ENCODE data around the gene POC1A. TPM values are rescaled to one million over a fixed set of nuclear protein-coding genes. Genes with fewer than 3 reads are reported as not detected.

The POC1A gene
- total and polyA plus RNA-seq, 10 of the 15 experiments (the other 5 are each of a cell fraction or from before 2014, with no cell fraction given) = 8.5 to 49.8 (median 23.5) TPM

DNA sequence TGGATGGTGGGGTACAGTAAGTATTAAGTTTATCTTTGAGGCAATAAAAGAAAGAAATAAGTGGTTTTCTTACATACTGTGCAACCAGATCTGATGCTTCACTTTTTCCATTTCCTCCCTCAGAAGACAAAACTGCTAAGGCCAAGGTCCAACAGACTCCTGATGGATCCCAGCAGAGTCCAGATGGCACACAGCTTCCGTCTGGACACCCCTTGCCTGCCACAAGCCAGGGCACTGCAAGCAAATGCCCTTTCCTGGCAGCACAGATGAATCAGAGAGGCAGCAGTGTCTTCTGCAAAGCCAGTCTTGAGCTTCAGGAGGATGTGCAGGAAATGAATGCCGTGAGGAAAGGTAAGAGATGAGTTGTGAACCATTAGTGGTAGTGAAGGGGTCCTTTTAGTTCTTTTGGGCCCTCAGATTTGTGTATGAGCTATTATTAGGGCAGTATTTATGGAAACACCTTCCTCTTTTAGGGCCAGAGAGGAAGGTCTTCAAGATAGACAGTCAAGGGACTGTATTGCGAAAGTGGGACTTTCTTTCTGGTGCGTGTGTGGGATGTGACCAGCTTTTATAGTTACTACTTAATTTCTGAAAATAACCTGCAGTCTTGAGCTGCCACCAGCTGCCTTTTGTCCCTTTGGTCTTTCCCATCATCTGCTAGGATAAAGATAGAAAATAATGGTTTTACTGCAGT, 48.3 kb upstream of the POC1A start:
- H3K4me3 ChIP-seq = peak overlapping the region; percentile 28; the same call in 1 of the 2 replicates
- ATAC-seq = peak; percentile 34
- no peak for DNase-seq (ENCODE audit: low read depth, low spot score)
- H2AFZ ChIP-seq (ENCODE audit: control insufficient read depth, low read depth, low read length) = no peak overlapping the region
- peak overlapping the region; percentile 11 for H3K9ac ChIP-seq (ENCODE audit: control insufficient read depth, insufficient read depth, low read length)
- 3% methylated on average over 4 of the region's 4 CpGs for WGBS (ENCODE audit: insufficient coverage, insufficient replicate concordance, low lambda C conversion rate, missing lambda C conversion rate)
- TF ChIP-seq ESRRA (IDR thresholded peaks at IDR 0.05; ENCODE audit: low read length) (no peak), SP1 (IDR thresholded peaks at IDR 0.05; ENCODE audit: low read depth, low read length) (no peak), CREB1 (IDR thresholded peaks at IDR 0.05; ENCODE audit: low read depth) (0 out of 2 replicates have a peak, but pooled peaks have one; percentile 18), IKZF1 (conservative IDR thresholded peaks at IDR 0.05) (peak; percentile 51), SUZ12 (IDR thresholded peaks at IDR 0.05; ENCODE audit: unreplicated experiment) (no peak), HDGF (IDR thresholded peaks at IDR 0.05) (peak; percentile 57; the same call in 1 of the 2 replicates), TCF12 (IDR thresholded peaks at IDR 0.05; ENCODE audit: low read depth, low read length) (0 out of 2 replicates have a peak, but pooled peaks have one; percentile 32), TBL1XR1 (IDR thresholded peaks at IDR 0.05; ENCODE audit: low read depth, low read length) (peak; percentile 42; the same call in 1 of the 2 replicates), RUNX3 (IDR thresholded peaks at IDR 0.05; ENCODE audit: low read length) (peak; percentile 23; the same call in 1 of the 2 replicates), IKZF2 (IDR thresholded peaks at IDR 0.05) (peak; percentile 41 to 43; a peak in 1 of 4 replicates), MEF2A (IDR thresholded peaks at IDR 0.05; ENCODE audit: insufficient read depth, low read depth, low read length) (peak; percentile 92; the same call in 1 of the 2 replicates), CEBPB (IDR thresholded peaks at IDR 0.05; ENCODE audit: borderline replicate concordance in 1 of 2, low read depth in 2 of 2, low read length in 2 of 2) (peak in 1 of 2 experiments; percentile 65; a peak in 1 of 4 replicates), FOXM1 (IDR thresholded peaks at IDR 0.05; ENCODE audit: low read depth, low read length) (peak; percentile 56; the same call in 1 of the 2 replicates), POLR2AphosphoS5 (IDR thresholded peaks at IDR 0.05; ENCODE audit: low read length) (no peak), MEF2B (IDR thresholded peaks at IDR 0.05; ENCODE audit: partially characterized antibody, poor library complexity, severe bottlenecking) (peak; percentile 80)
- TF ChIP-seq, protein P1, sequence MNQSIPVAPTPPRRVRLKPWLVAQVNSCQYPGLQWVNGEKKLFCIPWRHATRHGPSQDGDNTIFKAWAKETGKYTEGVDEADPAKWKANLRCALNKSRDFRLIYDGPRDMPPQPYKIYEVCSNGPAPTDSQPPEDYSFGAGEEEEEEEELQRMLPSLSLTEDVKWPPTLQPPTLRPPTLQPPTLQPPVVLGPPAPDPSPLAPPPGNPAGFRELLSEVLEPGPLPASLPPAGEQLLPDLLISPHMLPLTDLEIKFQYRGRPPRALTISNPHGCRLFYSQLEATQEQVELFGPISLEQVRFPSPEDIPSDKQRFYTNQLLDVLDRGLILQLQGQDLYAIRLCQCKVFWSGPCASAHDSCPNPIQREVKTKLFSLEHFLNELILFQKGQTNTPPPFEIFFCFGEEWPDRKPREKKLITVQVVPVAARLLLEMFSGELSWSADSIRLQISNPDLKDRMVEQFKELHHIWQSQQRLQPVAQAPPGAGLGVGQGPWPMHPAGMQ (IDR thresholded peaks at IDR 0.05; ENCODE audit: borderline replicate concordance) = no peak
- TF ChIP-seq, protein P2, sequence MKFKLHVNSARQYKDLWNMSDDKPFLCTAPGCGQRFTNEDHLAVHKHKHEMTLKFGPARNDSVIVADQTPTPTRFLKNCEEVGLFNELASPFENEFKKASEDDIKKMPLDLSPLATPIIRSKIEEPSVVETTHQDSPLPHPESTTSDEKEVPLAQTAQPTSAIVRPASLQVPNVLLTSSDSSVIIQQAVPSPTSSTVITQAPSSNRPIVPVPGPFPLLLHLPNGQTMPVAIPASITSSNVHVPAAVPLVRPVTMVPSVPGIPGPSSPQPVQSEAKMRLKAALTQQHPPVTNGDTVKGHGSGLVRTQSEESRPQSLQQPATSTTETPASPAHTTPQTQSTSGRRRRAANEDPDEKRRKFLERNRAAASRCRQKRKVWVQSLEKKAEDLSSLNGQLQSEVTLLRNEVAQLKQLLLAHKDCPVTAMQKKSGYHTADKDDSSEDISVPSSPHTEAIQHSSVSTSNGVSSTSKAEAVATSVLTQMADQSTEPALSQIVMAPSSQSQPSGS (IDR thresholded peaks at IDR 0.05; ENCODE audit: low read length) = 0 out of 2 replicates have a peak, but pooled peaks have one; percentile 1
- TF ChIP-seq, protein P3, sequence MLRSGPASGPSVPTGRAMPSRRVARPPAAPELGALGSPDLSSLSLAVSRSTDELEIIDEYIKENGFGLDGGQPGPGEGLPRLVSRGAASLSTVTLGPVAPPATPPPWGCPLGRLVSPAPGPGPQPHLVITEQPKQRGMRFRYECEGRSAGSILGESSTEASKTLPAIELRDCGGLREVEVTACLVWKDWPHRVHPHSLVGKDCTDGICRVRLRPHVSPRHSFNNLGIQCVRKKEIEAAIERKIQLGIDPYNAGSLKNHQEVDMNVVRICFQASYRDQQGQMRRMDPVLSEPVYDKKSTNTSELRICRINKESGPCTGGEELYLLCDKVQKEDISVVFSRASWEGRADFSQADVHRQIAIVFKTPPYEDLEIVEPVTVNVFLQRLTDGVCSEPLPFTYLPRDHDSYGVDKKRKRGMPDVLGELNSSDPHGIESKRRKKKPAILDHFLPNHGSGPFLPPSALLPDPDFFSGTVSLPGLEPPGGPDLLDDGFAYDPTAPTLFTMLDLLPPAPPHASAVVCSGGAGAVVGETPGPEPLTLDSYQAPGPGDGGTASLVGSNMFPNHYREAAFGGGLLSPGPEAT (IDR thresholded peaks at IDR 0.05; ENCODE audit: low read depth) = peak; percentile 37; the same call in 1 of the 2 replicates
- no peak for FAIRE-seq
- H4K20me1 ChIP-seq (ENCODE audit: control insufficient read depth, insufficient read depth) = no peaks in the 10 kb centered on the region
- in situ Hi-C loops (cut with MboI) = no loop called here
- peaks cover 24% of the 10 kb centered on the region for H3K79me2 ChIP-seq (ENCODE audit: control insufficient read depth, insufficient read depth, low read length)
- peak overlapping the region; percentile 62 for H3K27ac ChIP-seq (ENCODE audit: control insufficient read depth, insufficient read depth)
- ChIA-PET SMC1A (ENCODE audit: uncharacterized antibody, unreplicated experiment) (interaction anchor here (0.9 to 2.8 kb wide), 6 partner anchors 12 to 150 kb away, joined by 3 to 28 read pairs (median 4); partner anchors contain the start of gene TLR9), RAD21 (ENCODE audit: unreplicated experiment) (interaction anchor here (0.6 to 3.4 kb wide), 9 partner anchors 9 to 1616 kb away, joined by 3 to 22 read pairs (median 4); partner anchors contain the start of genes POC1A and TLR9), CTCF (interaction anchor here (0.5 to 7.2 kb wide), 16 partner anchors 8 to 272 kb away, joined by 3 to 59 read pairs (median 5); partner anchors contain the start of genes POC1A, TLR9 and WDR82), POLR2A (interaction anchor here (0.6 to 2.9 kb wide), 10 partner anchors 15 to 260 kb away, joined by 3 to 10 read pairs (median 4); partner anchors contain the start of genes DUSP7, POC1A and TLR9)
- H3K27me3 ChIP-seq (replicated peaks in 1 of 2; ENCODE audit: control insufficient read depth in 2 of 2, insufficient read depth in 2 of 2, low read length in 1 of 2) = no peaks in the 10 kb centered on the region
- peaks cover 27% of the 10 kb centered on the region for H3K4me1 ChIP-seq (ENCODE audit: control insufficient read depth, insufficient read depth, low read length)
- H3K9me3 ChIP-seq (replicated peaks; ENCODE audit: control insufficient read depth, insufficient read depth, low read length) = no peaks in the 10 kb centered on the region
- H3K36me3 ChIP-seq (ENCODE audit: control insufficient read depth in 2 of 2, insufficient read depth in 2 of 2, low read length in 1 of 2) = peaks cover 4 to 28% of the 10 kb centered on the region in 2 experiments; a peak in 3 of 4 replicates
- intact Hi-C loops (cut with micrococcal nuclease; ENCODE audit: unreplicated experiment) = no loop called here
- peak overlapping the region; percentile 76 for H3K4me2 ChIP-seq (ENCODE audit: control insufficient read depth, insufficient read depth)
- BruUV-seq (replicated peaks) = no TSS peak

Measured in GM12878 (cell line).